Lung microvascular endothelial cell (primary cell): ENCODE results near the gene SV2A. TPM values are rescaled to one million over a fixed set of nuclear protein-coding genes. Genes with fewer than 3 reads are reported as not detected.
A peak's percentile ranks its signal among the peaks of the same experiment; 100 is the strongest.
"Not testable (repeated sequence)": the region's sequence is repeated elsewhere in the genome, so short reads cannot be mapped to it uniquely, and the experiment has no call there.

Experiments
- DNase-seq, 2 donors: peaks; one replicate each; pipeline versions ENCODE4 v3.0.0 to v3.0.0-alpha.2; 2010; ENCODE audit warnings: low read depth in 2 of 2
- total RNA-seq: library from RNA; depleted of rRNA; stranded (reverse); fragments of >200 nt; gene quantifications from 2 replicates; pipeline ENCODE4 v1.2.1, GENCODE V29; 2014

SV2A gene, protein sequence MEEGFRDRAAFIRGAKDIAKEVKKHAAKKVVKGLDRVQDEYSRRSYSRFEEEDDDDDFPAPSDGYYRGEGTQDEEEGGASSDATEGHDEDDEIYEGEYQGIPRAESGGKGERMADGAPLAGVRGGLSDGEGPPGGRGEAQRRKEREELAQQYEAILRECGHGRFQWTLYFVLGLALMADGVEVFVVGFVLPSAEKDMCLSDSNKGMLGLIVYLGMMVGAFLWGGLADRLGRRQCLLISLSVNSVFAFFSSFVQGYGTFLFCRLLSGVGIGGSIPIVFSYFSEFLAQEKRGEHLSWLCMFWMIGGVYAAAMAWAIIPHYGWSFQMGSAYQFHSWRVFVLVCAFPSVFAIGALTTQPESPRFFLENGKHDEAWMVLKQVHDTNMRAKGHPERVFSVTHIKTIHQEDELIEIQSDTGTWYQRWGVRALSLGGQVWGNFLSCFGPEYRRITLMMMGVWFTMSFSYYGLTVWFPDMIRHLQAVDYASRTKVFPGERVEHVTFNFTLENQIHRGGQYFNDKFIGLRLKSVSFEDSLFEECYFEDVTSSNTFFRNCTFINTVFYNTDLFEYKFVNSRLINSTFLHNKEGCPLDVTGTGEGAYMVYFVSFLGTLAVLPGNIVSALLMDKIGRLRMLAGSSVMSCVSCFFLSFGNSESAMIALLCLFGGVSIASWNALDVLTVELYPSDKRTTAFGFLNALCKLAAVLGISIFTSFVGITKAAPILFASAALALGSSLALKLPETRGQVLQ
- 1.5 and 2.8 TPM in 2 replicates for total RNA-seq

DNA sequence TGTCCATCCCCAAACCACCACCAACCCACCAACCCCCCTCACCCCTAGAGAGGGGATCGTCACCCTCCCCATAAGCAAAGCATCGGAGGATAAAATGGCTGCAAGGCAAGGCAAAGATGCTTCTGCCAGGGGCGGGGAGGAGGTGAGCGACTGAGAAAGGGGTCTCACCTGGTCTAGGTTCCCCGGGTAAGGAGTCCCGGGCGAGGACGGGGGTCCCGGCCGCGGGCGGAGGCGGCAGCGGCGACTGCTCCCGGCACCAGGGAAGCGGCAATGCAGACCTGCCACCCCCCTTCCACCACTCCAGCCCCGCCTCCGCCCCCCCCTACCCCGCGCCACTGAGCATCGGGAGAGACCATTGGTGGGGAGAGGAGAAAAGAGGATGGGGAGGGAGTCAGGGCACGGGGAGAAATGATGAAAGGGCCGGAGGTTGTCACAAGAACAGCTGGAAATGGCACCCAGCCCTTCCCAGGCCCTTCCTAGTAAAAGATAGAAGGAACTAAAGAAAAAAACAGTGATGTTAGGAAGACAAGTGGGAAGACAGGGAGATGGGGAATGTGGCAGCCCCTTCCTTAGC lies at the start of gene SV2A:
TSS of gene SV2A (minus strand) at position 274 of the 574 bp plus-strand sequence. CDS start 4,004 bp downstream, outside the sequence.
- DNase-seq: peak in 1 of 2 donors; percentile 12

DNA sequence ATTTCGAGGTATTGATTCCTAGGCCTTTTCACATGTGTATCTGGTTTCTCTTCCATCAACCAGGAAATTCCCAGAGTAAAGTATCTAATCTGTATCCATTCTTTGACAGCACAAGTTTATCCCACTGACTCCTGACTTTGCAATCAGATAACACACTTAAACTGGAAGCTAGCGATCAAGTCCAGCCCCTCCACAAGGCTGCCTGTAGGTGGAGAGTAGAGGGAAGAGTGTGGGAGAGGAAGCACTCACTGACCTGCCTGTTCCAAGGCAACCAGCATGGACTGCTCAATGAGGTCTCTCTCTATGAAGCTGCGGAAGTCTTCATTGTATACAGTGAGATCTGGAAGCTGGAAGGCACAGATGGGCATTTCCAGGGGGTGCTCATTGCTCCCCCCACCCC lies 49.4 kb upstream of the SV2A start:
- DNase-seq: no peak

DNA sequence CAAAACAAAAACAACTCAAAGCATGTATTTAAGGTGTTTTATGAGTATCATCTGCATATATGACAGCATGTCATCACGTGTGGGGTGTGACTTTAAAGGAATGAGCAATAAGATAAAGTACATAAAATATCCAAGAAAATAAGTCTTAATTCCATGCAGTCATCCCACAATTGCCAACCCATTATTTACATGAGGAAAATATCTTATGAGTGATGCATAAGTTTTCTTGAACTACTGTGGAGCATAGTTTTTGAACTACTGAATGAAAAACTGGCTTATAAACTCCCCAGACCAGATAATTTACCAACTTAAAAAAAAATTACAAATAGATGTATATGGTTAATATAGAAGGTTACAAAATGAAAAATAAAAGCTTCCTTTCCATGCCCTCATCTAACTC lies 48.8 kb upstream of the SV2A start:
- no peak for DNase-seq

DNA sequence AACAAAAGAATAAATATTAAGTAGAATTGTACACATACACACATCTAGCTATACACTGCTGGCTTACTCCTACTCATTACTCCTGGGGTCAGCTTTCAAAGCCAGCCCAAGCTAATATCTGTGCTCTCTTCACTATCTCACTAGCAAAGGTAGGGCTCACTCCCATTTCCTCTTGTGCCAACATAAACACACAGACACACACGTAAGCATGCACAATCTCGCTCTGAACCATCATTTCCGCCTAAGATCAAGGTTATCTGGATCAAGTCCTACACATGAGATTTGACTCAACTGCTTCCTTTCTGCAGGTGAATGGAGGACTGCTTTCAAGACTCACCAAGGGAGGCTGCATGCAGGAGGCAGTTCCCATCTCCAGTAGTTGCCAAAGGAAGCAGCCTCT lies 47.8 kb upstream of the SV2A start:
- no peak for DNase-seq

DNA sequence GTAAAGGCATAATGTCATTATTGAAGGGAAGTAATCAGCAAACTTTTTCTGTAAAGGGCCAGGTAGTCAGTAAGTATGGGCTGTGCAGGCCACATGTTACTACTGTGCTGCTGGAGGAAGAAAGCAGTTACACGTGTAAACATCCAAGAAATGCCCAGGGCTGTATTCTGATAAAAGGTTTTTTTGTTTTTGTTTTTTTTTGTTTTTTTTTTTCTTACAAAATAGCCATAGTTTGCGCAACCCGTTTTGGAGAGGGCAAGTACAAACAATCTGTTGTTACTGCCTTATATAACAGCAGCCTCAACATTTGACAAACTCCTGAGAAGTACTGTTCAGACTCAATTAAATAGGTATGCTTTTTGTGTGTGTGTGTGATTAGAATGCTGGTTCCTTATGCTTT lies 45.7 kb upstream of the SV2A start:
- no peak for DNase-seq

DNA sequence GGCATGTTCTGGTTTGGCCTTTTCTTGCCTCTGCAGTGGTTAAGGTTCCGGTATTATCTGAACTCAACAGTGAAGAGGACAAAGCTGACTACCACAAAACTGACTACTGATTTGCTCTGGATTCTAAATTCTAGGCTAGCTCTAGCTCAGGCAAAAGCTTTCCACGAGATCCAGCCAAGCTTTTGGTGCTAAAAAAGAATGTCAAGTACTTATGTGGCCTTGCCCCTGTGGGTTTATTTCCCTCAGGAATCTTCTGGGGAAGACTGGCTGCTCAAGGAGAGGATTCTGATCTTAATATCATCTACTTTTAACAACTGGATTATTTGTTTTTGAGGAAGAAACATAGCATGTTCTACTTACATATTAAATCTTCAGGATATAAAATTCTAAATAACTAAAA lies 45.1 kb upstream of the SV2A start:
- no peak for DNase-seq

DNA sequence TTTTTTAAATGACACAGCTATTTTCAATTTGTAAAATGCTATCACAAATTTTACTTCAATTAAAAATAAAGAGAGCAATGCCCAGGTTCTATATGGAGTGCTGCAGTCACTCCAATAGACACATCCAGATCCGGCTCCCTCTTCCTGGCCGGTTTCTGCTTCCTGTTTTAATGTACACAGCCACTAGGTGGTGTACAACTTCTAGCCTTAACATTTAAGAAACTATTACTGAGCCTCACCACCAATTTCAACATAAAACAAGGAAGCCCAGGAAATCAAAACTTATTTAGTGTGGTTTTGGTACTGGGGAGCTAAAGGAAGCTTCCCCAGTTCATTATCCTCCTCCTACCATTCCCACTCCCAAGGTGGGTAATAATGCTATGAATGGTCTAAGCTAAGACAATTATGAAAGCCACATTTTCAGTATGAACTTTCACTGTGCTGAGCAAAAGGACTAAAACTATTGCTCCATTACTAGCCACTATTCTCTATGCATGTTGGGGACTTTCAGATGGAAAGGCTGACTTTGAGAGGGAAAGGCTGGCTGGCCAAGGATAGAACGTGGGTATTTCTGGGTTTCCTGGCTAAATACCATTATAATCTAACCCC lies 44.5 kb upstream of the SV2A start:
- DNase-seq: peak; percentile 83 to 87

DNA sequence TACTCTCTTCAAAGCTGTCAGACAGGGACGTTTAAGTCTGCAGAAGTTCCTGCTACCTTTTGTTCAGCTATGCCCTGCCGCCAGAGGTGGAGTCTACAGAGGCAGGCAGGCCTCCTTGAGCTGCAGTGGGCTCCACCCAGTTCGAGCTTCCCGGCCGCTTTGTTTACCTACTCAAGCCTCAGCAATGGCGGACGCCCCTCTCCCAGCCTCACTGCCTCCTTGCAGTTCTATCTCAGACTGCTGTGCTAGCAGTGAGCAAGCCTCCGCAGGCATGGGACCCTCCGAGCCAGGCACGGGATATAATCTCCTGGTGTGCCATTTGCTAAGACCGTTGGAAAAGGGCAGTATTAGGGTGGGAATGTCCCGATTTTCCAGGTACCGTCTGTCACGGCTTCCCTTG lies 39.9 kb upstream of the SV2A start:
- DNase-seq: not testable (repeated sequence)

DNA sequence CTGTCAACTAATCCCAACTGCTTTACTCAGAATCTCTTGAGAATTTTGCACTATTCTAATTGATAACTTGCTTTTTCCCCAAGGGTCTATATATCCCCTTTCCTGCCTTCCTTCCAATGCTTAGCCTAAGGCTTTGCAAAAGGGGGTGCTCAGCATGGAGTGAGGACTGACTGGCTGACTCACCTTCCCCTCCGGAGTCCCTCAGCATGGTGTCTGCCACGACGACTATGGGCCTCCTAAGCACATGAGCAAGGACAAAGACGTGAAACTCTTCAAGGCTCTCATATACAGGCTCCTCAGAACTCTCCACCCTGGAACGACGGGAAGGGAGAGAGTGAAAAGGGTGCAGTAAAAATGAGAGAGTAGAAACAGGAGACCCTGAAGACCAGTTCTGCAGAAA lies 32.3 kb upstream of the SV2A start:
- no peak for DNase-seq

DNA sequence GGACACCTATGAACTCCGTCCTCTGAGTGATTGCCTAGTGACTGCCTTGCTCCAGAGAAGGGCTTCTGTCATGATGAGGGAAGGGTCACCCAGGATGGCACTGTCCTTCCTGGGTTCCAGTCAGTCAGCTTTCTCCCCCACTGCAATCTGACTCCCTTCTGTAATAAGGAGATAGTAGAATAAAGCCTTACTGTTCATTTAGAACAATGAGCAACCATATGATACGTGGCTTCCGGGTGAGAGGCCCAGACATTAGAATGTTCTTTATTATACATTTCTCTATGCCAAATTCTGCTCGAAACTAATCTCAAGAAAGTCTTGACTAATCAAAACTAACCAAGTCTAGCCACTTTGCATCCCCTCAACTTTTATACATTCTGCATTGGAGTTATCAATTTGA lies 27.6 kb upstream of the SV2A start:
- DNase-seq: no peak

DNA sequence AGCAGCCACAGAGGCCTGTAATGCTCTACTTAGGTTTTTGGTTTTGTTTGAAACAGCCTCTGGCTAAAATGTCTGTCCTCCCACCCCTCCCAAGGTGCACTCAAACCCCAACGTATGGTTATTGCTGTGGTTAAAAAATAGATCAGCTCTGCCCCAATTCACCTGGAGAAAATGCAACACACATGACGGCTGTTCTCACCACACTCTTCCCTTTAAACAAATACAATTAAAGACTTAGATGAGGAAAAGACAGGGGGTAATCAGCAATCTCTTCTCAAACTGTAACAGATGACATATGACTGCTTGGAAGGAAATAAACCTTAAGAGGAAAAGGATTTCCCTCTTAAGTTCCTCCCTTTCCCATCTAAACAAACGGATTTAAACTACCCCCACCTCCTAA lies 25.2 kb upstream of the SV2A start:
- no peak for DNase-seq

DNA sequence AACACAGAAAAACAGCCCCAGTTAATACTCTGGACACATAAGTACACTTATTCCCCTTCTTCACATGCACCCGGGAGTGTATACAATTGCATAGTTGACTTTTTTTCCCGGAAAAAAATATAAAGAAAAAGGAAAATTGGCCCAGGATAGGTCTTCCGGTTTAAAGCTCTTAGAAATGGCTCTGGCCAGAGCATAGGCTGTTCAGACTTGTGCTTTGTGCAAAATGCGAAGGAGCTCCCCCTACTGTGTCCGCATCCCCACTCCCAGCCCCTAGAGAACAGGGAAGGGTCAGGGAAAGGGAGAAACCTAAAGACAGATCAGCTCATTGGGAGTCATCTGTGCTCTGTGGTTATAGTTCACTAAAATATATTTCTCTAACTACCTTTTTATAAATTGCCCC lies 24.6 kb upstream of the SV2A start:
- peak; percentile 47 to 56 for DNase-seq

DNA sequence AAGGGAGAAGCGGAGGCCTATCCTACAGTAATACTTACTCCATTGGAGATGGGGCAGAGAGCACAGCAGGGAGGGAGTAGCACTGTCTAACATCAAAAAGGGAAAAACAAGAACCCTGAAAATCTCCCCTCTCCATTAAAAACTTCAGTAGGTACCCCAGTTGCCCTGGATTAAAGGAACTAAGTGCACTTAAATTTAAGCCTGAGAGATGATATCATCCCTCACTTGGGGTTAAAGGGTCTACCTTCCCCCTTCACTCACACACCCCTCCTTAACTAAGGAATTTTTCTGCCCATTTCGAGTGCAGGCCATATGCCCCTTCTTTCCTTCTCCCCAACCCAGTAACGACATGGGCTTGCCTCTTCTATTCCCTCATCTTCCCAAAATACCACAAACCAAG lies 22.8 kb upstream of the SV2A start:
- DNase-seq: no peak

DNA sequence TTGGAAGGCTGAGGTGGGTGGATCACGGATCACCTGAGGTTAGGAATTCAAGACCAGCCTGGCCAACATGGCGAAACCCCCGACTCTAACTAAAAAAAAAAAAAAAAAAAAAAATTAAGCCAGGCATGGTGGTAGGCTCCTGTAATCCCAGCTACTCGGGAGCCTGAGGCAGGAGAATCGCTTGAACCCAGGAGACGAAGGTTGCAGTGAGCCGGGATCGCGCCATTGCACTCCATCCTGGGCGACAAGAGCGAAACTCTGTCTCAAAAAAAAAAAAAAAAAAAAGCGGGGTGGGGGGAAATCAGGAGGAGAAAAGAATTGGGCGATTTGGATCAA lies 21.0 kb upstream of the SV2A start:
- DNase-seq: not testable (repeated sequence)

DNA sequence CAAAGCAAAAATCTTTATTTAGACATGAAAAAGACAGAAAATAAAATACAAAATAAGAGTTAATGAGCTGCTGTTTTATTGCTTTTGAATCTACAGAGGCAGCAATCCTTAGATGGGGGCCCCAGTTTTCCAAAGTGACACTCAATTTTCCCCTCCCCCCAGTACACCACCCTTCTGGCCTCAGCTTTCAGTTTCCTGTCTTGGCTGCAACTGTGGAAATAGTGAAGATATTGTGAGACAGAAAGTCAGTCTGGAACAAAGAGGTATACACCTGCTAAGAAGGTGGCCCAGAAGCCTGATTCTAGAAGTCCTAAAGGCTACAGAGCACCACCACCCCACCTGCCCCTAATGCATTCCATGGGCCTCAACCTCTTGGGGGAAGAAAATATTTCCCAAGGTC lies 20.1 kb upstream of the SV2A start:
- DNase-seq: no peak

DNA sequence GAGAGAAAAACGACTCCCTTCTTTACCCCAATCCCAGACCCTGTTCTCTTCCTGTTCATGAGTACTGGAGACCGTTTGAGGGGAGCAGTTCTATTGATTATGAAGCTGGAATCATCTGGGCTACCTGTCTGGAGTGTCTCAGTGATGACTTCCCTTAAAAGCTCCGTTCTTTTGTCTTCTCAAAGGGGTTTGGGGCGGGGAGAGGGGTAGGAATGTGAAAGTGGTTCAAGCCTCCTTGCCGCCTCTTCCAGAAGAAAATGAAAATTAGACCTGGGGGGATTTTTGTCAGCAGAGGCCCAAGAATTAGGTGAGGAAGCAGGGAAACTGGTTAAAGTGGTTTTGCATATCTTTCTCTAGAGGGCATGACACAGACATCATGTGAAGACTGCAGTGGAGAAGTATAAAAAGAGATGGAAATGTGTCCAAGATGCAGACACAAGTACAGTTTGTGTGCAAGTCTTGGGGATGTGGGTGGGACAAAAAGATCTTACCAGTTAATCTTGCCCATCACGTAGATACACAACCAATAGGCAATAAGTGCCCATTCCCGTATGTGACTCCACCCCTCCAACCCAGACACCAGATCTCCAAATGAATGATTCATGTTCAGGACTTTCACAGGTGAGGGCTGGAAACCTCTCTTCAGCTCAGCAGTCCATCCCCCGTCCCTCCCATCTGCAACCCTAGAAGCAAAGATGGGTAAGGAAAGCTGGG lies 19.5 kb upstream of the SV2A start:
- peak in 1 of 2 donors; percentile 41 for DNase-seq

DNA sequence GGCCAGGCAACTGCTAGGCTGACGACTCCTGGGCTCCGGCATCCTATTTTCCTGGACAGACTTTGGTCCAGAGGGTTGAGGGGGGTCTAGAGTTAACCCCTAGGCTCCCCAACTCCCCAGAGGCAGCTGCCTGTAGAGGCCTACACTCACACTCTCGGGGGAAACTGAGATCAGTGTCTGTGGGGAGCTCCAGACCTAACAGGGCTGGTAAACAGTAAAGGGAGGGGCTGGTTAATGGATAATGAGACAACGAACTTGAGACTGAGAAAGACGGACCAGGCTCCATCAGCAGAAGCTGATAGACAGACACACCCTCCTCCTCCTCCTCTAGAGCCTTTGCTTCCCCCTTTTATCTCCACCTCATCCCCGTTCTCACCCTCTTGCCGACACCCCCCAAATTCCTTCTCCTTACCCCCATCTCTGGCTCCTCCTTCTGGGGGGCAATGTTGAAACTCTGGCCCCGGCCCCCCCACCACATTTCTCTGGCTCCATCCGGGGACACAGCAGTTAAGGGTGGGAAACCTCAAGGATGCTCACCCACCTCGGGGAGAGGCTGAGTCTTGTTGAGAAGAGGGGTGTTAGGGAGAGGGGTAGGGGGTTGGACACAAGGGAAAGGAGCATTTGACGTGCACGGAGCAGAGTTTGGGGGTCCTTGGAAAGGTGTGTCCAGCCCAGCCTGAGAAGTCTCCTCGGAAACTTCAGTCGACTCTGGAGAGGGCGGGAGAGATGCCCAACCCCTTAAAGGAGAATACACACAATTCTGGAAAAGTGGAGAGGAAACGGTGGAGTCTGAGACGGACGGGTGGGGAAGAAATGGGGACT lies 18.7 kb upstream of the SV2A start, which contains the start of gene MTMR11:
TSS of gene MTMR11 (minus strand) at position 710 of the 822 bp plus-strand sequence. CDS start at position 478, 232 bp downstream.
- DNase-seq: peak in 1 of 2 donors; percentile 31

DNA sequence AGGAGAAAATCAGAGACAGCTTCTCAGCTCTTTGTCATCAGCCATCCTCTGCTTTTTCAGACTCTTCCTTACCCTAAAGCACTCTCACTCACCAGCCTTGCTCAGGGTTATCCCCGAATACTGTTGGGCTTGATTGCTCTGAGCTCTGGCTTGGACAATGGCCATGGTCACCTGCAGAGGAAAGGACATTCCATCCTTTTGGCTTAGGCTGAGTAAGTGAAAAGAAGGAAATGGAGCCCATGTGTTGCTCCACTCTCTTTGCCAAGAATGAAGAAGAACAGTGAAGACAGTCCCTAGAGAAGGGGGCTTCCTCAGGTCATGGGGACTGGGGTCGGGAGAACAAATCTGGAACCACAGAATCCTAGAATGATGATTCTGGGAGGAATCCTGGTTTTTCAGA lies 16.7 kb upstream of the SV2A start:
- peak in 1 of 2 donors; percentile 17 for DNase-seq

DNA sequence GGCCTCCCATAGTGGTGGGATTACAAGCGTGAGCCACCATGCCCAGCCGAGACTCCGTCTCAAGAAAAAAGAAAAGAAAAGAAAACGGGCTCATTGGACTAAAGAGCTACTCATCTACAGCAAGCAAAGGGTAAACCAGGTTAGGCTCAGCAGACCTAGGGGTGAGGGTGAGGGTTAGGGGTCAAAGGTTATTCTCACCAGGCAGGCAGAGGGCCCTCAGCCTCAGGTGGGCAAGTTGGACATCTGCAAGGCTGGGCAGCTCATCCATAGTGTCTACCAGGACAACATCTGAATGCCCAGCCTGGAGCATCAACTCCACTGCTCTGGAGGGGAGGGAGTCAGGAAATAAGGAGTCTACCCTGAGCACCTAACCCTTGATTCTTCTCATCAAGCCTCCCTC lies 15.6 kb upstream of the SV2A start:
- no peak for DNase-seq

DNA sequence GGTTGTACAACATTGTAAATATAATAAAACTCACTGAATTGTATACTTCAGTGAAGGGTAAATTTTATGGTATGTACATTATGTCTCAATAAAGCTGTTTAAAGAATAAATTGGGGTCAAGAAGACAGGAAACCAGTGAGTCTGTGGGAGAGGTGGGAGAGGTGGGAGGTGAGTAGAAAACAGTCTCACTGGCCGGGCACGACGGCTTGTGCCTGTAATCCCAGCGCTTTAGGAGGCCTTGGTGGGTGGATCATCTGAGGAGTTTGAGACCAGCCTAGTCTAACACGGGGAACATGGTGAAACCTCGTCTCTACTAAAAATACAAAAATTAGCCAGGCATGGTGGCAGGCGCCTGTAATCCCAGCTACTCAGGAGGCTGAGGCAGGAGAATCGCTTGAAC lies 14.8 kb upstream of the SV2A start:
- DNase-seq: no peak
